Ammon's horn (tissue), 1 donor: Measurements from ENCODE around the gene SLC13A3.
"Not testable (repeated sequence)": the region's sequence is repeated elsewhere in the genome, so short reads cannot be mapped to it uniquely, and the experiment has no call there.

Experiments
- DNase-seq: peaks from one replicate; pipeline ENCODE4 v3.0.0-alpha.2; 2016; ENCODE audit warnings: low spot score

The SLC13A3 gene

DNA sequence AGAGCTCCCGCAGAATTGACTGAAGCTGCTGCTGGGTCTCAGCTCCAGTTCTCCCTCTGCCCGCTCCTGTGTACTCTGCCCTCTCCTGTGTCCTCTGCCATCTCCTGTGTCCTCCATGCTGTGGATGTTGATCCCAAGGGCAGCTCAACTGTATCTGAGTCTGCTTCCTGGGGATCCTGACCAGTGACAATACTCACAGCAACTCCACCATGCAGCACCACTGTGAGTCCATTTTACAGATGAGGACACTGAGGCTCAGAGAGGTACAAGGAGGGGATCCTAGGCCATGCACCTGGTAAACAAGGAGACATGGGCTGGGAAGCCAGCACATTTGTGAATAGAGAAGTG lies 29.4 kb upstream of the SLC13A3 start:
- no peak for DNase-seq

GRCh38 chr20:46678516-46678915 lies 27.3 kb upstream of the SLC13A3 start:
- DNase-seq, result no peak

DNA sequence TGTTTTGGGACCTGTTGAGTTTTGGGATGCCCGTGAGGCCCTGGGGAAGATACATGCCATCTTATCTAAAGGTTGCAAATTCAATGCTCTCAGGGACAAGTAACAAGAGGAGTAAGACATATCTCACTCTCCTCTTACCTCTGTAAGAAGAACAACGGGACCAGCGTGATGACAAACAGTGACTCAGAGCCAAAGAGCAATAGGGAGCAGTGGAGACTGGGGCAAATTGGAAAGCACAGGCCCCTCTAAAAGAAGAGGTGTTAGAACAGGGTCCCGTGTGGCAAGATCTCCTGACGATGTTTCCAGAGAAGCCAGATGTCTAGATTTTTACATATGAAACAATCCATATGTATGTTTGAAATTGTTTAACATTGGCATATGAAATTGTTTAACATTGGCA lies 26.3 kb upstream of the SLC13A3 start:
- DNase-seq, result no peak

- DNase-seq, result not testable (repeated sequence)
Observed at GRCh38 chr20:46676649-46677316, 25.5 kb upstream of the SLC13A3 start.

DNA sequence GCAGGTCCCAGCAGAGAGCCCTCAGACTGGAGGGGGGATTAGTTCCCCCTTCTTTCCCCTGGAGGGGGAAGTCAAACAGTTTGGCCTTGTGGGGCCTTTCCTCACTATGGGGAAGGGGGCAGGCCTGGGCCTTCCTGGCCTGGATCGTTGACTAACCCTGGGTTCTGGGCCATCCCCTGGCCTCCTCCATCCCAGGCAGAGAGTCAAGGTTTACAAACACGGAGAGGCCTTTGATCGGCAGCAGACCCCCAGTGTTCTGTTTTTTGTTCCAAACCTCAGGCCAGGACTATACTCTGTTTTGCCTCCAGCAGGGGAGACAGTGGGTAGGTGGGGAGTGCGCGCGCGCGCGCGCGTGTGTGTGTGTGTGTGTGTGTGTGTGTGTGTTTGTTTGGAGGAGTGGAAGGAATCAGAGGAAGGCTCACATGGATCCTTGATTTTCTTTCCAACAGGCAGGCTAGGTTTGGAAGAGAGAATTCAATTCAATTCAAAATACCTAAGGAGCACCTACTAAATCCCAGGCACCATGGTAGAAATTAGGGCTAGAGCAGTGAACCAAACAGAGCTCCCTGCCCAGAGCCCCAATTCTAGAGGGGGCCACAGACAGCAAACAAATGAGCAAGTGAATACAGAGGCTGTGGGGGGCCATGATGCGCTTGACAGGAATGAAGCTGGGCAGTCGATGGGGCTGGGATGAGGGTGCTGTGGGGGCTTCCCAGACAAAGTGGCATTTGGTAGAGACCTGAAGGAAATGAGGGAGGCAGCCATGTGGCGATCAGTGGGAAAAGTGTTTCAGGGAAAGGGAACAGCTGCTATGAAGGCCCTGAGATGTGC lies 23.2 kb upstream of the SLC13A3 start:
- DNase-seq, result no peak

DNA sequence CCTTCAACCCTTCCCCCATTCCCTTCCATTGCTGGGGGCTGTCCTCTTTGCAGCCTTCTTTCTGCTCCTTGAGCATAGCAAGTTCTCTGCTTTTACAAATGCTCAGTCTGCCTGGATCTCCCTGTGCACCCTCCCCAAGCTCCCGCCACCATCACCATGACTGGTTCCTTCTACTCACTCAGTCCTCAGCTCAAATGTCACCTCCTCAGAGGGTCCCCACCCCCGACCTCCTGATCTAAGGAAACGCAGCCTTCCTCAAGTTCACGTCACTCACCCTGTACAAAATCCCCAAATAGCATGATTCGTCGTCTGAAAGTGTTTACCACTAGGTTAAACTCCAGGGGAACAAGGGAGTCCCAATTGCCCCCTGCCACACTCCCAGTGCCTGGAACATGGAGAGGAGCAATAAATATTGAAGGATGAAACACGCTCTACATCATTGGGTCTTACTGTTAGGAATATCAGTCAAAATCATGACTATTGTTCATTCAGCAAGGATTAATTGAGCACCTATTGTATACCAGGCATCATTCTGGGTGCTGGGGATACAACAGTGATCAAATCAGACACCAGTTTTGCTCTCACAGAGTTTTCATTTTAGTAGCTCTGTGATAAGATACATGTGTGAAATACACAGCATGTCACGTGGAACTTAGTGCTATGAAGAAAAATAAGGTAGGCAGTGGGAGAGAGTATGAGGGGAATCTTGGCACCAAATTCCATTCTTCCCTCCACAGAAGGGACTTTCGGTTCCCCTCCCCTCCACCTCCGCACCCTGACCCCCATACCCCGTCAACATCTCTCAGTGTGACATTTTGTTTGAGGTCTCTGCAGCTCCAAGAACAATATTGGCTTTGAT lies 22.4 kb upstream of the SLC13A3 start:
- DNase-seq, result no peak

DNA sequence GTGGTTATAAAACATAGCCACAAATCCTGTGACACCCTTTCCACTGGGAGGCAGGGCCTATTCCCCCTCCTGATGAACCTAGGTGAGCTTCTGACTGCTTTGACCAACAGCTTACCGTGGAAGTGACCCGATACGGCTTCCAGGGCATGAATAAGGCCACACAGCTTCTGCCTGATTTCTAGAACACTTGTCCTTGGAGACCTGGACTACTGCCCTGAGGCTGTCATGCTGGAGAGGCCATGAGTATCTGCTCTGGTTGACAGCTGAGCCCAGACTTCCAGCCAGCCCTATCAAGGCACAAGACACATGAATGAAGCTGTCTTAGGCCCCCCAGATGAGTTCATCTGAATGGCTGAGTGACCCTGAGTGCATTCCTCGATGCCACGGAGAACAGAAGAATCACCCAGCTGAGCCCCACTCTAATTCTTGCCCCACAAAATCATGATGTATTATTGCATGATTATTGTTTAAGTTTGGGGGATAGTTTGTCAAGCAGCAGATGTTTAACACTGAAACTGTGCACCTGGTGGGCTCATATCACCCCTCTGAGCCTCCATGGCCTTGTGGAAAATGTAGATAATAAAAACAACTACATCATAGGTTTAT lies 21.4 kb upstream of the SLC13A3 start:
- DNase-seq, result no peak

- DNase-seq, result no peak
Observed at GRCh38 chr20:46671866-46672542, 20.7 kb upstream of the SLC13A3 start.

DNA sequence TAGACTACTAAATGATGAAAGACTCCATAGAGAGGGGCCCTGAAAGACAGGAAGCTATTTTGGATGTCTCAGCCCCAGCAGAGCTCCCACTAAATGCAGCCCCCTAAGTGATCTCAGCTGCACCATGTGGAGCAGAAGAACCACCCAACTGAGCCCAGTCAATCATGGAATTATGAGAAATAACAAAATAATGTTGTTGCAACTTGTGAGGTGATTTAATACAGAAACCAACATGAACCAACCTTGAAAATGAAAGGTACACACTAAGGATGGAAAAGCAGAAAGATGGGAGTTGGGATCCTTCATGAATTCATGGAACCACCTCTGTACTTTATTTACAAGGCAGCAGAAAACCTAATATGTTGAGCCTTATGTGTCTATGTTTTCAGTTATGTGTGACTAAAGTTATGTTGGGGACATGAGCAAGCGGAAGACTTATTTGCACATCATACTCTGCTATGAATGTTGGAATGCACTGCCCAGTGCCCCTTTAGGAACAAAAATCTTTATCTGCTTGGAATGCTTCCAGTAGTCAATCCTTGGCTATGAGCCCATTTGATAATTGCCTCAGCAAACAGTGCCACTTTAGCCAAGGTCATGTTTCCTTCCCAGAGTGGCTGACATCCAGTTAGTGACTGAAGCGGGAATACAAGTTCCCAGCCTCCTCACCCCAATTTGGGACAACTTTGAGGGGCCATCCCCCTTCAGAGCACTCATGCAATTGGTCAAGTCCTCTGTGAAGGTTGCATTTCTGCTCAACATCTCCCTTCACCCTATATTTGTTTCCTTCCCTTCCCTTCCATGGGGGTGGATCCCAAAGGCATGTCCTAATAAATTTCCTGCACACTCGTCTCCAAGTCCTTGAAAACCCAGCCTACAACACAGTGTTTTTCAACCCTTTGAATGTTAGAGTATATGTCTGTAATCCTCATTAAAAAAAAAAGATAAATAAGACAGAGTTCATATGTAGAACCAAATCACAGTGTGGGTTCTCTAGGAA lies 19.6 kb upstream of the SLC13A3 start:
- no peak for DNase-seq

DNA sequence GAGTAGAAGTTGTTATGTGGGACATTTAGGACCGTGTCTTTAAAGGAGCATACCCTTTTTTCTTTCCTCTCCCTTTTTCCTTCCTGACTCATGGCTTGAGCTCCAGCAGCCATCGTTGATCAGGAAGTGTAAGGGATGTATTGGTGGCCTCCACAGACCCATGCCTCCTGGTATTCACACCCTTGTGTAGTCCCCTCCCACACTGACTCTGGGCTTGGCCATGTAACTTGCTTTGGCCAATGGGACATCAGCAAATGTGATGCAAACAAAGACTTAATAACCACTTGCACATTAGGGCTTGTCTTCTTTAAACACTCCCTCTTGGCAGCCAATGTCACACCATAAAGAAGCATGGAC lies 18.9 kb upstream of the SLC13A3 start:
- no peak for DNase-seq

DNA sequence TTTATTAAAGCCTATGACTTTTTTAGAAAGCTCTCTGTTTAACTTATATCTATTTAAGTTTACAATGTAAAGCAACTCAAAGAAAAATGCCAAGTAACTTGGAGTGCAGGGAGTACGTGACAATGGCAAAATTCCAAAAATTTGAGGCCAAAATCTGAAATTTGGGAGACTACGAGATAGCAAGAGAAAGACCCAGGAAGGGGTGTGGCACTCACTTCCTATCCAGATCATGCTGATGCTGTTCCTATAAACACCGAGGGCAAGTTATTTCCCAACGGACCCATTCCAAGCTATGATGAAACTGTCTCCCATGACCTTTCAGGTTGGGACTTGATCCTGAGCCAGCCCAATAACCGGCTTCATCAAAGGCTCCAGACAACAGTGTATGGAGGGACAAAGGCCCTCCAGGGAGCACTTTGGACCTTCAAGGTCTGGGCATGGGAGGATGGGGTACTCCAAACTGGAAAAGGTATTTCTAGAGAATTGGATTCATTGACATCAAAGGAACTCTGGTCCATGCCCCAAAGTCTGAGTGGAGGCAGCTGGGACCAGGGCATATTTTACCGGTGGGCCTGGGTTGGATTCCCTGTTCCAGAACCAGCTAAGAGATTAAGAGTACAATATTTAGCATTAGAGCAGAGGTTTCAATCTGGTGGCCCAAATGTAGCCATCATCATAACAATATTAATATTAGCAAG lies 15.7 kb upstream of the SLC13A3 start:
- no peak for DNase-seq

- DNase-seq, result no peak
Observed at GRCh38 chr20:46666306-46666705, 15.0 kb upstream of the SLC13A3 start.

- no peak for DNase-seq
Observed at GRCh38 chr20:46665602-46666001, 14.3 kb upstream of the SLC13A3 start.

DNA sequence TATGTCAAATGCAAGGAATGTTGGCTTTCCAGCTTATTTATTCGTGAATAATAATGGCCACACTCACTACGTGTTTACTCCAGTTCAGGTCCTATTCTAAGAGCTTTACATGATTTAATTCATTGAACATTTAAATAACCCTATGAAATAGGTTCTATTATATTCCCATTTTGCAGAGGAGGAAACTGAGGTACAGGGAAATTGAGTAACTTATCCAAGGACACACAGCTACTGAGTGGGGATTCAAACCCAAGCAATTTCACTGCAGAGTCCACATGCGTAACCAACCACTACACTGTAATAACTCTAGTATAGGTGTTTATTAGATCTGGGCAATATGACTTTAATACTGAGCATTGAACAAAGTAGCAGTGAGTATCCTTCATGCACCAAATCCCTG lies 12.3 kb upstream of the SLC13A3 start:
- no peak for DNase-seq

DNA sequence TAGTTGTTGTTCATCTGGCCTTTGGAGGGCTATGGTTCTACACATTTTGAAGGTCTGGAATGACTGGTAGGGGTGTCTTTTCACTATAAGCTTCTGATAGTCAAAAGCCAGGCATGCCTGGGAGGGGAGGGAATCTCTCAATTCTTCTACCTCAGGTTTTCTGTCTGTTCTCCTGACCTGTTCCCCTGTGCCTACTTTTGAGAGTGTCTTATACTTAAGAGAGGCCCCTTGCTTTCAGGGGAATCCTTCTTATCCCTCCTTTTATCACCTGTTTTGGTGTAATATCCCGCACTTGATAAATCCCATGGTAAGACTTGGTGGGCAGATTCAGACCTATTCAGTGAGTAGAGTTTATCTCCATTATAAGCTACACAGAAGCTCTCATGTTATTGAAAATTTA lies 10.4 kb upstream of the SLC13A3 start:
- DNase-seq, result no peak

- DNase-seq, result no peak
Observed at GRCh38 chr20:46660487-46660886, 9.2 kb upstream of the SLC13A3 start.

DNA sequence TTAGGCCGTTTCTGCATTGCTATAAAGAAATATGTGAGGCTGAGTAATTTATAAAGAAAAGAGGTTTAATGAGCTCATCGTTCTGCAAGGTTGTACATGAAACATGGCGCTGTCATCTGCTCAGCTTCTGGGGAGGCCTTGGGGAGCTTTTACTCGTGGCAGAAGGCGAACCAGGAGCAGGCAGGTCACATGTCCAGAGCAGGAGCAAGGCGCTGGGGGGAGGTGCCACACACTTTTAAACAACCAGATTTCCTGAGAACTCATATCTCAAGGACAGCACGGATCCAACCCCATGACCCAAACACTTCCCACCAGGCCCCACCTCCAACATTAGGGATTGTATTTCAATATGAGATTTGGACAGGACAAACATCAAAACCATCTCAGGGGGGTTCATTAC lies 6.4 kb upstream of the SLC13A3 start:
- DNase-seq, result no peak

- no peak for DNase-seq
Observed at GRCh38 chr20:46657137-46657536, 5.9 kb upstream of the SLC13A3 start.

DNA sequence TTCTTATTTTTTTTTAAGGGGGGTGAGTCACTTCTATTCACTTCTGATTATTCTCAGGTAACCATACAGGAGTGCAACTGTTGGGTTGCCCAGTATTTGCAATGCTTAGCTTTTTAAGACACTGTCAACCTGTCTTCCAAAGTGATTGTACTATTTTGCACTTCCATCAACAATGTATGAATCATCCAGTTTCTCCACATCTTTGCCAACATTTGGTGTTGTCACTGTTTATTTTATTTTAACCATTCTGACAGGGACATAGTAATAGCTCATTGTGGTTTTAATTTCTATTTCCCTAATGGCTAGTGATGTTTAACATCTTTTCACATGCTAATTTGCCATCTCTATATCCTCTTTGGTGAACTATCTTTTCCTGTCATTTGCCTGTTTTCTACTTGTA lies 1.4 kb upstream of the SLC13A3 start:
- no peak for DNase-seq

GRCh38 chr20:46650575-46651090 lies 626 bp downstream of the SLC13A3 start:
- no peak for DNase-seq
